H9 (cell line): ENCODE results near the gene AFAP1L2. TPM values are rescaled to one million over a fixed set of nuclear protein-coding genes. Genes with fewer than 3 reads are reported as not detected.

ENCODE experiments used
- DNase-seq: peaks from one replicate; pipeline ENCODE4 v3.0.0-alpha.2; 2017
- H2AFZ ChIP-seq: one replicate; pipeline ENCODE4 v1.6.1; 2013; ENCODE audit warnings: mild to moderate bottlenecking, low read length, control low read depth, moderate library complexity
- H2AK5ac ChIP-seq: 2 replicates; pipeline ENCODE4 v1.6.1; 2013; ENCODE audit warnings: low read length, control low read depth, mixed read lengths; ENCODE audit not compliant: insufficient read length
- H2BK120ac ChIP-seq: one replicate; pipeline ENCODE4 v1.6.1; 2013; ENCODE audit warnings: low read depth, mild to moderate bottlenecking, low read length, control low read depth, inconsistent platforms; ENCODE audit not compliant: poor library complexity, severe bottlenecking
- H2BK12ac ChIP-seq: 2 replicates; pipeline ENCODE4 v1.6.1; 2013; ENCODE audit warnings: low read length, control low read depth, mixed read lengths, low read depth; ENCODE audit not compliant: insufficient read length
- H2BK15ac ChIP-seq: 2 replicates; pipeline ENCODE4 v1.6.1; 2013; ENCODE audit warnings: low read depth, low read length, control low read depth
- H2BK20ac ChIP-seq: one replicate; pipeline ENCODE4 v1.6.1; 2013; ENCODE audit warnings: low read depth, mild to moderate bottlenecking, low read length, control low read depth, inconsistent platforms; ENCODE audit not compliant: poor library complexity, severe bottlenecking
- H2BK5ac ChIP-seq: 2 replicates; pipeline ENCODE4 v1.6.1; 2013; ENCODE audit warnings: low read length, control low read depth, mixed read lengths; ENCODE audit not compliant: insufficient read length
- H3K14ac ChIP-seq: 2 replicates; pipeline ENCODE4 v1.6.1; 2013; ENCODE audit warnings: low read length, control low read depth; ENCODE audit not compliant: insufficient read depth
- H3K18ac ChIP-seq: 2 replicates; pipeline ENCODE4 v1.6.1; 2013; ENCODE audit warnings: low read depth, mild to moderate bottlenecking, mixed read lengths, low read length, control low read depth; ENCODE audit not compliant: insufficient read length
- H3K23ac ChIP-seq: 2 replicates; pipeline ENCODE4 v1.6.1; 2013; ENCODE audit warnings: low read length, control low read depth, mixed read lengths, low read depth; ENCODE audit not compliant: insufficient read length
- H3K23me2 ChIP-seq: 2 replicates; pipeline ENCODE4 v1.6.1; 2013; ENCODE audit warnings: low read depth, mild to moderate bottlenecking, mixed read lengths, low read length, control low read depth; ENCODE audit not compliant: insufficient read length, poor library complexity, severe bottlenecking
- H3K27ac ChIP-seq: 2 replicates; pipeline ENCODE4 v1.5.1; 2013; ENCODE audit warnings: low read length, control low read depth, mixed read lengths, low read depth; ENCODE audit not compliant: insufficient read length
- H3K27me3 ChIP-seq: 2 replicates; pipeline ENCODE4 v1.6.1; 2013; ENCODE audit warnings: low read length, control low read depth, inconsistent platforms; ENCODE audit not compliant: insufficient read depth
- H3K4ac ChIP-seq: 2 replicates; pipeline ENCODE4 v1.6.1; 2013; ENCODE audit warnings: low read depth, mild to moderate bottlenecking, control low read depth, inconsistent platforms, low read length, moderate library complexity
- H3K4me1 ChIP-seq: 2 replicates; pipeline ENCODE4 v1.6.1; 2013; ENCODE audit warnings: low read length, control low read depth, inconsistent platforms; ENCODE audit not compliant: insufficient read depth
- H3K4me2 ChIP-seq: 2 replicates; pipeline ENCODE4 v1.6.1; 2013; ENCODE audit warnings: low read length, control low read depth, mixed read lengths; ENCODE audit not compliant: insufficient read length, insufficient read depth
- H3K56ac ChIP-seq: 2 replicates; pipeline ENCODE4 v1.6.1; 2013; ENCODE audit warnings: low read depth, mild to moderate bottlenecking, mixed read lengths, low read length, control low read depth; ENCODE audit not compliant: insufficient read length
- H3K79me1 ChIP-seq: 2 replicates; pipeline ENCODE4 v1.6.1; 2013; ENCODE audit warnings: low read depth, mild to moderate bottlenecking, moderate library complexity, low read length, control low read depth, inconsistent platforms; ENCODE audit not compliant: insufficient read depth, poor library complexity, severe bottlenecking
- H3K79me2 ChIP-seq: 2 replicates; pipeline ENCODE4 v1.6.1; 2013; ENCODE audit warnings: low read length, control low read depth, inconsistent platforms; ENCODE audit not compliant: insufficient read depth
- H3K9ac ChIP-seq: 2 replicates; pipeline ENCODE4 v1.6.1; 2013; ENCODE audit warnings: low read length, control low read depth, mixed read lengths; ENCODE audit not compliant: insufficient read length; ENCODE audit errors: extremely low read depth
- H3K9me3 ChIP-seq: one replicate; pipeline ENCODE4 v1.6.1; 2013; ENCODE audit warnings: low read depth, low read length, inconsistent platforms; ENCODE audit not compliant: control insufficient read depth
- H3T11ph ChIP-seq: one replicate; pipeline ENCODE4 v1.6.1; 2013; ENCODE audit warnings: mild to moderate bottlenecking, low read length, control low read depth, inconsistent platforms
- H4K20me1 ChIP-seq: one replicate; pipeline ENCODE4 v1.6.1; 2013; ENCODE audit not compliant: control insufficient read depth, insufficient read length, insufficient read depth
- H4K5ac ChIP-seq: 2 replicates; pipeline ENCODE4 v1.6.1; 2013; ENCODE audit warnings: low read depth, mild to moderate bottlenecking, mixed read lengths, low read length, control low read depth; ENCODE audit not compliant: insufficient read length
- H4K8ac ChIP-seq: replicated peaks from 2 replicates; pipeline ENCODE4 v1.6.1; 2013; ENCODE audit warnings: low read length, control low read depth, mixed read lengths, low read depth; ENCODE audit not compliant: insufficient read length
- H4K91ac ChIP-seq: 2 replicates; pipeline ENCODE4 v1.6.1; 2013; ENCODE audit warnings: low read depth, mild to moderate bottlenecking, moderate library complexity, mixed read lengths, low read length, control low read depth; ENCODE audit not compliant: insufficient read length
- H3K27ac Mint-ChIP-seq, 3 experiments: 2 replicates in 2 of 3; 3 replicates in 1 of 3; pipeline ENCODE4 v1.8.0; 2020 to 2021; ENCODE audit warnings: mixed read lengths in 3 of 3, mild to moderate bottlenecking in 1 of 3, moderate library complexity in 1 of 3
- H3K27me3 Mint-ChIP-seq: 2 replicates; pipeline ENCODE4 v1.8.0; 2021; ENCODE audit warnings: low read depth, mild to moderate bottlenecking, moderate library complexity, mixed read lengths
- H3K36me3 Mint-ChIP-seq, 3 experiments: 2 replicates in 2 of 3; 3 replicates in 1 of 3; pipeline ENCODE4 v1.8.0; 2020 to 2021; ENCODE audit warnings: low read depth in 3 of 3, mixed read lengths in 3 of 3; ENCODE audit not compliant: insufficient read depth in 1 of 3
- H3K4me1 Mint-ChIP-seq, 2 experiments: 2 replicates each; pipeline ENCODE4 v1.8.0; 2020; ENCODE audit warnings: mixed read lengths in 2 of 2
- H3K4me3 Mint-ChIP-seq, 2 experiments: 2 replicates in 1 of 2; 3 replicates in 1 of 2; pipeline ENCODE4 v1.8.0; 2020 to 2021; ENCODE audit warnings: mild to moderate bottlenecking in 2 of 2, mixed read lengths in 2 of 2, moderate library complexity in 1 of 2
- H3K9me3 Mint-ChIP-seq, 2 experiments: 2 replicates in 1 of 2; 3 replicates in 1 of 2; pipeline ENCODE4 v1.8.0; 2020; ENCODE audit warnings: mild to moderate bottlenecking in 2 of 2, mixed read lengths in 2 of 2, moderate library complexity in 1 of 2
- CTCF ChIP-seq: fragments of 200-600 bp; sonication (generic); conservative IDR thresholded peaks from 3 replicates; pipeline ENCODE4 v1.8.0; 2021; ENCODE audit warnings: antibody characterized with exemption, mild to moderate bottlenecking
- WGBS: extraction: QIAGEN DNeasy Blood & Tissue Kit; methylation state at CpG from one replicate; pipeline ENCODE4 v1.1.7; 2013; ENCODE audit warnings: missing lambda C conversion rate, low lambda C conversion rate, mixed read lengths; ENCODE audit not compliant: insufficient read length; ENCODE audit errors: extremely low coverage; 5-methylcytosine and 5-hydroxymethylcytosine counted together
- total RNA-seq: library from RNA; stranded (reverse); gene quantifications from 2 replicates; pipeline ENCODE4 v1.2.1, GENCODE V29; 2021

Gene AFAP1L2
- total RNA-seq, 1 experiment from 2014 or later, result 0.77 TPM

- H3K9me3 Mint-ChIP-seq, result no peaks in the 10 kb centered on the region
- Histone ChIP-seq H3K4me2 (no peak overlapping the region), H2BK15ac (no peak overlapping the region), H3K9ac (no peak overlapping the region), H2BK20ac (no peak overlapping the region), H3K56ac (no peak overlapping the region), H2BK5ac (no peak overlapping the region), H2BK120ac (no peak overlapping the region), H2AFZ (no peak overlapping the region), H2BK12ac (no peak overlapping the region), H3K9me3 (no peaks in the 10 kb centered on the region), H3K18ac (no peak overlapping the region), H3K14ac (no peak overlapping the region), H3K27ac (no peak overlapping the region), H3K23ac (no peak overlapping the region), H3K23me2 (peaks cover 6% of the 10 kb centered on the region), H3K79me2 (no peaks in the 10 kb centered on the region), H3T11ph (no peak overlapping the region), H4K8ac (no peak overlapping the region), H3K4ac (no peak overlapping the region), H3K27me3 (no peaks in the 10 kb centered on the region), H2AK5ac (no peak overlapping the region), H3K79me1 (no peaks in the 10 kb centered on the region), H4K20me1 (no peaks in the 10 kb centered on the region), H4K5ac (no peak overlapping the region), H3K4me1 (no peaks in the 10 kb centered on the region; the same call in 1 of the 2 replicates), H4K91ac (no peak overlapping the region)
- WGBS, result no CpG with 5 or more reads among the region's 3 CpGs
- H3K4me3 Mint-ChIP-seq, result no peak overlapping the region
- H3K27me3 Mint-ChIP-seq, result peaks cover 13% of the 10 kb centered on the region
- no peak for TF ChIP-seq CTCF
- H3K27ac Mint-ChIP-seq, result no peak overlapping the region
- peaks cover 2 to 4% of the 10 kb centered on the region in 2 experiments; a peak in 3 of 4 replicates for H3K4me1 Mint-ChIP-seq
- no peaks in the 10 kb centered on the region for H3K36me3 Mint-ChIP-seq
- DNase-seq, result no peak
These were observed 95.0 kb downstream of the AFAP1L2 start for GRCh38 chr10:114309364-114309651.
